ENCODE measurements around the gene MSX2.

MSX2 gene

GRCh38 chr5:174726916-174727793, 2.8 kb downstream of the MSX2 start:
- H3K9ac ChIP-seq (ENCODE audit: low read length), result no peak overlapping the region
- H3K27ac ChIP-seq (ENCODE audit: low read depth, low read length, poor library complexity, severe bottlenecking), result no peak overlapping the region
- no peaks in the 10 kb centered on the region for H3K27me3 ChIP-seq (ENCODE audit: insufficient read depth, low read length)
- H3K9me3 ChIP-seq (ENCODE audit: low read length), result no peaks in the 10 kb centered on the region
- H3K4me1 ChIP-seq (ENCODE audit: insufficient read depth, low read length, severe bottlenecking), result no peaks in the 10 kb centered on the region
- H3F3A ChIP-seq (ENCODE audit: insufficient read depth, low read length), result no peaks in the 10 kb centered on the region
- no peak overlapping the region for H2AFZ ChIP-seq (ENCODE audit: low read length)
- H3K4me3 ChIP-seq (ENCODE audit: low read depth, low read length, poor library complexity, severe bottlenecking), result no peak overlapping the region
- no peak overlapping the region for H3K4me2 ChIP-seq (ENCODE audit: low read length)
- no peaks in the 10 kb centered on the region for H3K79me2 ChIP-seq (ENCODE audit: insufficient read depth, low read length)
- no peaks in the 10 kb centered on the region for H4K20me1 ChIP-seq (ENCODE audit: insufficient read depth, low read length)
- H3K36me3 ChIP-seq (ENCODE audit: insufficient read depth, low read length), result no peaks in the 10 kb centered on the region
- H3K9me2 ChIP-seq (ENCODE audit: low read depth, low read length), result no peaks in the 10 kb centered on the region
- TF ChIP-seq CTCF (IDR thresholded peaks at IDR 0.05; ENCODE audit: low read length), result no peak

- no peaks in the 10 kb centered on the region for H3K79me2 ChIP-seq (ENCODE audit: insufficient read depth, low read length)
- no peaks in the 10 kb centered on the region for H3K4me1 ChIP-seq (ENCODE audit: insufficient read depth, low read length, severe bottlenecking)
- no peak overlapping the region for H3K4me3 ChIP-seq (ENCODE audit: low read depth, low read length, poor library complexity, severe bottlenecking)
- no peak overlapping the region for H3K9ac ChIP-seq (ENCODE audit: low read length)
- H3K27ac ChIP-seq (ENCODE audit: low read depth, low read length, poor library complexity, severe bottlenecking), result no peak overlapping the region
- no peaks in the 10 kb centered on the region for H3F3A ChIP-seq (ENCODE audit: insufficient read depth, low read length)
- H3K9me2 ChIP-seq (ENCODE audit: low read depth, low read length), result no peaks in the 10 kb centered on the region
- H3K27me3 ChIP-seq (ENCODE audit: insufficient read depth, low read length), result no peaks in the 10 kb centered on the region
- H4K20me1 ChIP-seq (ENCODE audit: insufficient read depth, low read length), result no peaks in the 10 kb centered on the region
- no peak overlapping the region for H2AFZ ChIP-seq (ENCODE audit: low read length)
- H3K36me3 ChIP-seq (ENCODE audit: insufficient read depth, low read length), result no peaks in the 10 kb centered on the region
- no peak overlapping the region for H3K4me2 ChIP-seq (ENCODE audit: low read length)
- TF ChIP-seq EZH2 (IDR thresholded peaks at IDR 0.05; ENCODE audit: borderline replicate concordance, low read length) (no peak), CTCF (IDR thresholded peaks at IDR 0.05; ENCODE audit: low read length) (no peak)
- H3K9me3 ChIP-seq (ENCODE audit: low read length), result no peaks in the 10 kb centered on the region
Measured at GRCh38 chr5:174727794-174728680, 3.7 kb downstream of the MSX2 start.

- no peaks in the 10 kb centered on the region for H4K20me1 ChIP-seq (ENCODE audit: insufficient read depth, low read length)
Measured at GRCh38 chr5:174729075-174729680, 4.8 kb downstream of the MSX2 start.

More at GRCh38 chr5:174729075-174729680, 4.8 kb downstream of the MSX2 start:
- no peak overlapping the region for H3K27ac ChIP-seq (ENCODE audit: low read depth, low read length, poor library complexity, severe bottlenecking)
- no peaks in the 10 kb centered on the region for H3F3A ChIP-seq (ENCODE audit: insufficient read depth, low read length)
- no peak overlapping the region for H3K4me2 ChIP-seq (ENCODE audit: low read length)
- H3K9me3 ChIP-seq (ENCODE audit: low read length), result no peaks in the 10 kb centered on the region
- no peak for TF ChIP-seq CTCF (IDR thresholded peaks at IDR 0.05; ENCODE audit: low read length)
- no peak for TF ChIP-seq EZH2 (IDR thresholded peaks at IDR 0.05; ENCODE audit: borderline replicate concordance, low read length)
- no peaks in the 10 kb centered on the region for H3K36me3 ChIP-seq (ENCODE audit: insufficient read depth, low read length)
- no peak overlapping the region for H3K4me3 ChIP-seq (ENCODE audit: low read depth, low read length, poor library complexity, severe bottlenecking)
- H2AFZ ChIP-seq (ENCODE audit: low read length), result no peak overlapping the region
- no peaks in the 10 kb centered on the region for H3K4me1 ChIP-seq (ENCODE audit: insufficient read depth, low read length, severe bottlenecking)
- no peaks in the 10 kb centered on the region for H3K27me3 ChIP-seq (ENCODE audit: insufficient read depth, low read length)
- H3K9me2 ChIP-seq (ENCODE audit: low read depth, low read length), result no peaks in the 10 kb centered on the region
- H3K79me2 ChIP-seq (ENCODE audit: insufficient read depth, low read length), result no peaks in the 10 kb centered on the region
- no peak overlapping the region for H3K9ac ChIP-seq (ENCODE audit: low read length)

Data from OCI-LY1 (cell line).